Fibroblast of peridontal ligament (primary cell): Measurements from ENCODE around the gene MAP3K1.
A peak's percentile ranks its signal among the peaks of the same experiment; 100 is the strongest.
"Not testable (repeated sequence)": the region's sequence is repeated elsewhere in the genome, so short reads cannot be mapped to it uniquely, and the experiment has no call there.

ENCODE experiments used
- DNase-seq: peaks from one replicate; pipeline ENCODE4 v3.0.0-alpha.2; 2010; ENCODE audit errors: extremely low read depth

Gene MAP3K1

GRCh38 chr5:56814963-56815657, at the start of gene MAP3K1:
Gene MAP3K1 (plus strand): TSS chr5:56815549. CDS start chr5:56815574, 25 bp downstream.
- peak; percentile 48 for DNase-seq

- DNase-seq: no peak
Observed at GRCh38 chr5:56766926-56767325, 48.4 kb upstream of the MAP3K1 start.

GRCh38 chr5:56769875-56770604, 45.3 kb upstream of the MAP3K1 start:
- no peak for DNase-seq

- no peak for DNase-seq
Observed at GRCh38 chr5:56772767-56773166, 42.6 kb upstream of the MAP3K1 start.

- DNase-seq: no peak
Observed at GRCh38 chr5:56774957-56775356, 40.4 kb upstream of the MAP3K1 start.

GRCh38 chr5:56776212-56776846, 39.0 kb upstream of the MAP3K1 start:
- DNase-seq: not testable (repeated sequence)

- DNase-seq: no peak
Observed at GRCh38 chr5:56783261-56783660, 32.1 kb upstream of the MAP3K1 start.

- DNase-seq: no peak
Observed at GRCh38 chr5:56786346-56786745, 29.0 kb upstream of the MAP3K1 start.

- DNase-seq: no peak
Observed at GRCh38 chr5:56791396-56791795, 24.0 kb upstream of the MAP3K1 start.

- DNase-seq: no peak
Observed at GRCh38 chr5:56798521-56798920, 16.8 kb upstream of the MAP3K1 start.

GRCh38 chr5:56800186-56800585, 15.2 kb upstream of the MAP3K1 start:
- no peak for DNase-seq

- no peak for DNase-seq
Observed at GRCh38 chr5:56801256-56801655, 14.1 kb upstream of the MAP3K1 start.

- DNase-seq: no peak
Observed at GRCh38 chr5:56802205-56802604, 13.1 kb upstream of the MAP3K1 start.

GRCh38 chr5:56803025-56803424, 12.3 kb upstream of the MAP3K1 start:
- no peak for DNase-seq

- no peak for DNase-seq
Observed at GRCh38 chr5:56803894-56804293, 11.5 kb upstream of the MAP3K1 start.

GRCh38 chr5:56807679-56808078, 7.7 kb upstream of the MAP3K1 start:
- DNase-seq: no peak

GRCh38 chr5:56808211-56808610, 7.1 kb upstream of the MAP3K1 start:
- DNase-seq: no peak

GRCh38 chr5:56810826-56811225, 4.5 kb upstream of the MAP3K1 start:
- DNase-seq: no peak

GRCh38 chr5:56812110-56812509, 3.2 kb upstream of the MAP3K1 start:
- no peak for DNase-seq

- no peak for DNase-seq
Observed at GRCh38 chr5:56813302-56813701, 2.0 kb upstream of the MAP3K1 start.

- DNase-seq: no peak
Observed at GRCh38 chr5:56814361-56814962, 887 bp upstream of the MAP3K1 start.
